Endothelial cell of umbilical vein (primary cell): ENCODE data around the gene BEX2. TPM values are rescaled to one million over a fixed set of nuclear protein-coding genes. Genes with fewer than 3 reads are reported as not detected.

Experiments used
- BruUV-seq: library from RNA; stranded (reverse); fragments of 400-500 nt; replicated peaks from 2 replicates; lab custom pipeline; 2021; lab: Mats Ljungman, UMichigan
- CTCF ChIA-PET: fragments of 300-600, 350-600 bp; sonication (Branson Sonifier 250); formaldehyde crosslinking; loops from one replicate; lab custom pipeline; 2021; ENCODE audit warnings: antibody characterized with exemption, inconsistent platforms; lab: Charles Lee
- POLR2A ChIA-PET: fragments of 300-600, 350-600 bp; sonication (Branson Sonifier 250); formaldehyde crosslinking; loops from one replicate; lab custom pipeline; 2021; ENCODE audit warnings: antibody characterized with exemption, inconsistent platforms; lab: Charles Lee
- DNase-seq: peaks from one replicate; pipeline ENCODE4 v3.0.0-alpha.2; 2011; ENCODE audit warnings: low read depth, low spot score
- FAIRE-seq: peaks from 2 replicates; lab custom pipeline; 2011; peaks lifted over from hg19 to GRCh38; lab: Jason Lieb, UNC
- H2AFZ ChIP-seq: 2 replicates; pipeline ENCODE4 v1.6.0; 2012; ENCODE audit warnings: low read depth, low read length, control low read depth, inconsistent platforms
- H3K27ac ChIP-seq: 2 replicates; pipeline ENCODE4 v1.5.1; 2011; ENCODE audit warnings: low read depth, mild to moderate bottlenecking, control low read depth, low read length, moderate library complexity; ENCODE audit not compliant: insufficient read depth
- H3K27me3 ChIP-seq, 2 experiments: 2 replicates each; pipeline versions ENCODE4 v1.6.0 to v1.6.1; 2011; ENCODE audit warnings: low read length in 2 of 2, mixed read lengths in 1 of 2; ENCODE audit not compliant: control insufficient read depth in 2 of 2, insufficient read depth in 2 of 2
- H3K36me3 ChIP-seq, 2 experiments: 2 replicates in 1 of 2; 3 replicates in 1 of 2; pipeline ENCODE4 v1.5.1; 2011; ENCODE audit warnings: low read length in 2 of 2, mild to moderate bottlenecking in 1 of 2, moderate library complexity in 1 of 2; ENCODE audit not compliant: control insufficient read depth in 2 of 2, insufficient read depth in 2 of 2; ENCODE audit errors: extremely low read depth in 1 of 2
- H3K4me1 ChIP-seq: 3 replicates; pipeline ENCODE4 v1.5.1; 2011; ENCODE audit warnings: mild to moderate bottlenecking, low read length; ENCODE audit not compliant: control insufficient read depth, insufficient read depth; ENCODE audit errors: extremely low read depth
- H3K4me2 ChIP-seq: 2 replicates; pipeline ENCODE4 v1.6.1; 2011; ENCODE audit warnings: low read length, control low read depth, mixed read lengths; ENCODE audit not compliant: insufficient read depth
- H3K4me3 ChIP-seq, 3 experiments: fragments of 200-600 bp in 1 of 3; sonication (generic), shearing (Covaris generic) in 1 of 3; replicated peaks in 1 of 3; 2 replicates each; pipeline ENCODE4 v1.5.1; 2011 to 2016; ENCODE audit warnings: control low read depth in 3 of 3, low read length in 3 of 3, mild to moderate bottlenecking in 2 of 3, inconsistent platforms in 1 of 3, low read depth in 1 of 3, moderate library complexity in 1 of 3; ENCODE audit not compliant: insufficient read depth in 1 of 3
- H3K79me2 ChIP-seq: 2 replicates; pipeline ENCODE4 v1.6.0; 2012; ENCODE audit warnings: low read length, inconsistent platforms; ENCODE audit not compliant: control insufficient read depth, insufficient read depth
- H3K9ac ChIP-seq: replicated peaks from 2 replicates; pipeline ENCODE3; 2011; ENCODE audit warnings: low read length, control low read depth; ENCODE audit not compliant: insufficient read depth; ENCODE audit errors: extremely low read depth
- H3K9me1 ChIP-seq: replicated peaks from 3 replicates; pipeline ENCODE4 v1.6.0; 2011; ENCODE audit warnings: mild to moderate bottlenecking, low read length; ENCODE audit not compliant: control insufficient read depth, insufficient read depth; ENCODE audit errors: extremely low read depth
- H3K9me3 ChIP-seq: replicated peaks from 2 replicates; pipeline ENCODE4 v1.5.1; 2012; ENCODE audit warnings: low read length, inconsistent platforms; ENCODE audit not compliant: control insufficient read depth, insufficient read depth
- H4K20me1 ChIP-seq: replicated peaks from 2 replicates; pipeline ENCODE3; 2011; ENCODE audit warnings: mild to moderate bottlenecking, low read length; ENCODE audit not compliant: control insufficient read depth, insufficient read depth; ENCODE audit errors: extremely low read depth
- CTCF ChIP-seq, 2 donors: IDR thresholded peaks; 1 replicate in 1 of 2; 2 replicates in 1 of 2; pipeline ENCODE4 v1.5.1; 2011; ENCODE audit warnings: low read length in 2 of 2, mild to moderate bottlenecking in 2 of 2, moderate library complexity in 2 of 2, control low read depth in 1 of 2, inconsistent platforms in 1 of 2, low read depth in 1 of 2; ENCODE audit not compliant: insufficient read depth in 1 of 2; ENCODE audit errors: extremely low read depth in 1 of 2
- FOS ChIP-seq: IDR thresholded peaks from 2 replicates; pipeline ENCODE4 v1.6.1; 2011; ENCODE audit warnings: mild to moderate bottlenecking, low read length, moderate library complexity, borderline replicate concordance; ENCODE audit not compliant: insufficient read depth
- GATA2 ChIP-seq: IDR thresholded peaks from 2 replicates; pipeline ENCODE4 v1.7.0; 2011; ENCODE audit warnings: low read depth, mild to moderate bottlenecking, moderate library complexity, mixed read lengths, low read length; ENCODE audit not compliant: insufficient read length, insufficient read depth
- JUN ChIP-seq: IDR thresholded peaks from 2 replicates; pipeline ENCODE4 v1.6.1; 2011; ENCODE audit warnings: borderline replicate concordance, low read depth; ENCODE audit not compliant: insufficient read length, insufficient read depth
- MAX ChIP-seq: IDR thresholded peaks from 2 replicates; pipeline ENCODE4 v1.6.1; 2011; ENCODE audit not compliant: insufficient read depth, insufficient read length
- MYC ChIP-seq: IDR thresholded peaks from one replicate; pipeline ENCODE4 v1.6.1; 2011; ENCODE audit warnings: mild to moderate bottlenecking, low read depth, low read length
- POLR2A ChIP-seq: IDR thresholded peaks from 2 replicates; pipeline ENCODE4 v1.6.1; 2012; ENCODE audit warnings: low read depth, mild to moderate bottlenecking, control low read depth, low read length
- POLR2AphosphoS5 ChIP-seq: IDR thresholded peaks from 2 replicates; pipeline ENCODE4 v1.6.1; 2012; ENCODE audit warnings: low read depth, mild to moderate bottlenecking, control low read depth, low read length, moderate library complexity; ENCODE audit not compliant: insufficient read depth
- dilution Hi-C: fragments of 300-500 bp; cut with MboI; formaldehyde crosslinking; loops from one replicate; pipeline ENCODE4 v1.15.0; 2019; ENCODE audit warnings: low sequenced_read_pairs; ENCODE audit not compliant: extremely low pct_ligation_motif_present
- intact Hi-C: fragments of 100-400 bp; cut with micrococcal nuclease; formaldehyde crosslinking; loops from one replicate; pipeline ENCODE4 v1.10.0; 2022
- polyA plus RNA-seq, 4 experiments: library from polyadenylated mRNA; depleted of rRNA in 3 of 4; stranded (reverse) in 3 of 4; unstranded in 1 of 4; fragments of >200 nt; gene quantifications; 2 replicates each; pipeline versions ENCODE4 v1.2.1 to v1.2.3, GENCODE V29; 2011 to 2012; ENCODE audit warnings: missing spikeins in 1 of 4
- total RNA-seq: library from RNA; stranded (reverse); gene quantifications from 2 replicates; pipeline ENCODE4 v1.2.3, GENCODE V29; 2021

BEX2 gene
- total and polyA plus RNA-seq, 2 donors (not counting 3 experiments of a cell fraction or from before 2014, with no cell fraction given) = 1.4 TPM

GRCh38 chrX:103357871-103358270 lies 47.1 kb upstream of the BEX2 start:
- no peaks in the 10 kb centered on the region for H4K20me1 ChIP-seq
- ChIA-PET POLR2A (interaction anchor here (2.3 kb wide), 1 partner anchor 18 kb away, joined by 7 read pairs; the partner anchor contains the start of gene BEX3), CTCF (interaction anchor here (2.1 to 3.7 kb wide), 2 partner anchors 14 to 107 kb away, joined by 12 to 27 read pairs; no protein-coding TSS in a partner anchor)
- H3K4me2 ChIP-seq = peak overlapping the region; percentile 76
- H3K9ac ChIP-seq = peak overlapping the region; percentile 98
- H2AFZ ChIP-seq = no peak overlapping the region
- TF ChIP-seq POLR2A = no peak
- no peak for TF ChIP-seq POLR2AphosphoS5
- TF ChIP-seq FOS = no peak
- no peak for TF ChIP-seq CTCF (IDR thresholded peaks at IDR 0.05; ENCODE audit: extremely low read depth in 1 of 2, insufficient read depth in 1 of 2, low read depth in 1 of 2, low read length in 2 of 2)
- TF ChIP-seq JUN = no peak
- TF ChIP-seq GATA2 = no peak
- no peak for TF ChIP-seq MAX
- TF ChIP-seq MYC = no peak
- dilution Hi-C loops = no loop called here
- DNase-seq = no peak
- peak overlapping the region in 2 of 3 experiments; percentile 90 to 97 for H3K4me3 ChIP-seq
- H3K79me2 ChIP-seq = peaks cover 20% of the 10 kb centered on the region
- H3K9me1 ChIP-seq = no peaks in the 10 kb centered on the region
- H3K9me3 ChIP-seq = no peaks in the 10 kb centered on the region
- H3K27ac ChIP-seq = no peak overlapping the region
- H3K36me3 ChIP-seq = no peaks in the 10 kb centered on the region
- no peak for FAIRE-seq
- peaks cover 31% of the 10 kb centered on the region for H3K4me1 ChIP-seq
- H3K27me3 ChIP-seq = no peaks in the 10 kb centered on the region
- BruUV-seq = no TSS peak
- intact Hi-C loops = loop anchor here (5.0 kb wide), 1 partner anchor 104 kb away; no protein-coding TSS in a partner anchor
